HG02885 (cell line): ENCODE measurements around the gene ENOPH1.

Experiments
- ATAC-seq: cut with Tn5 transposase; IDR thresholded peaks from one replicate; pipeline ENCODE4 v1.9.1; 2021; ENCODE audit warnings: mild to moderate bottlenecking; ENCODE audit not compliant: unreplicated experiment, poor library complexity

ENOPH1 gene

GRCh38 chr4:82425478-82425877 is 4.9 kb upstream of the ENOPH1 start:
- ATAC-seq, result no peak

GRCh38 chr4:82428526-82428968 is 1.8 kb upstream of the ENOPH1 start:
- no peak for ATAC-seq

- peak; percentile 56 for ATAC-seq
Measured at GRCh38 chr4:82428969-82429727, 1.2 kb upstream of the ENOPH1 start.

- no peak for ATAC-seq
Measured at GRCh38 chr4:82429728-82430192, 630 bp upstream of the ENOPH1 start.

GRCh38 chr4:82430964-82431745 is 765 bp downstream of the ENOPH1 start:
- ATAC-seq, result no peak

- ATAC-seq, result no peak
Measured at GRCh38 chr4:82431831-82432230, 1.4 kb downstream of the ENOPH1 start.

- ATAC-seq, result no peak
Measured at GRCh38 chr4:82432596-82432995, 2.2 kb downstream of the ENOPH1 start.

- no peak for ATAC-seq
Measured at GRCh38 chr4:82433791-82434190, 3.4 kb downstream of the ENOPH1 start.

GRCh38 chr4:82434949-82435348 is 4.6 kb downstream of the ENOPH1 start:
- ATAC-seq, result no peak

- no peak for ATAC-seq
Measured at GRCh38 chr4:82436130-82436529, 5.7 kb downstream of the ENOPH1 start.

GRCh38 chr4:82436780-82437179 is 6.4 kb downstream of the ENOPH1 start:
- ATAC-seq, result no peak

GRCh38 chr4:82437285-82438005 is 7.1 kb downstream of the ENOPH1 start:
- no peak for ATAC-seq

GRCh38 chr4:82439088-82439487 is 8.7 kb downstream of the ENOPH1 start:
- no peak for ATAC-seq

- no peak for ATAC-seq
Measured at GRCh38 chr4:82447886-82448285, 17.5 kb downstream of the ENOPH1 start.

- no peak for ATAC-seq
Measured at GRCh38 chr4:82450966-82451755, 20.8 kb downstream of the ENOPH1 start.

- ATAC-seq, result no peak
Measured at GRCh38 chr4:82452026-82452425, 21.6 kb downstream of the ENOPH1 start.

GRCh38 chr4:82457266-82457665 is 26.9 kb downstream of the ENOPH1 start:
- no peak for ATAC-seq

GRCh38 chr4:82458729-82459128 is 28.3 kb downstream of the ENOPH1 start:
- peak; percentile 72 for ATAC-seq

- ATAC-seq, result no peak
Measured at GRCh38 chr4:82461710-82462109, 31.3 kb downstream of the ENOPH1 start.

GRCh38 chr4:82462415-82462831 is 32.0 kb downstream of the ENOPH1 start:
- peak; percentile 78 for ATAC-seq
